Adrenal gland (tissue), 5 donors: ENCODE data around the gene HARBI1.
A peak's percentile ranks its signal among the peaks of the same experiment; 100 is the strongest.

Experiments
- POLR2A ChIP-seq, 2 donors: fragments of 450-650 bp; IDR thresholded peaks; one replicate each; pipeline ENCODE4 v1.6.1; 2017; ENCODE audit warnings: antibody characterized with exemption in 2 of 2, mild to moderate bottlenecking in 2 of 2, moderate library complexity in 1 of 2
- TF ChIP-seq, protein P1 (sequence below), 6 experiments: fragments of 450-650 bp in 4 of 6; fragments of 200-600 bp in 2 of 6; sonication (generic) in 1 of 6; IDR thresholded peaks; 1 replicate in 5 of 6; 2 replicates in 1 of 6; pipeline versions ENCODE4 v1.5.1 to v1.8.0; 2016 to 2021; ENCODE audit warnings: antibody characterized with exemption in 6 of 6, mild to moderate bottlenecking in 2 of 6, moderate library complexity in 1 of 6
- donor health status: DM: no; HTN: no; CAD: no.

DNA sequence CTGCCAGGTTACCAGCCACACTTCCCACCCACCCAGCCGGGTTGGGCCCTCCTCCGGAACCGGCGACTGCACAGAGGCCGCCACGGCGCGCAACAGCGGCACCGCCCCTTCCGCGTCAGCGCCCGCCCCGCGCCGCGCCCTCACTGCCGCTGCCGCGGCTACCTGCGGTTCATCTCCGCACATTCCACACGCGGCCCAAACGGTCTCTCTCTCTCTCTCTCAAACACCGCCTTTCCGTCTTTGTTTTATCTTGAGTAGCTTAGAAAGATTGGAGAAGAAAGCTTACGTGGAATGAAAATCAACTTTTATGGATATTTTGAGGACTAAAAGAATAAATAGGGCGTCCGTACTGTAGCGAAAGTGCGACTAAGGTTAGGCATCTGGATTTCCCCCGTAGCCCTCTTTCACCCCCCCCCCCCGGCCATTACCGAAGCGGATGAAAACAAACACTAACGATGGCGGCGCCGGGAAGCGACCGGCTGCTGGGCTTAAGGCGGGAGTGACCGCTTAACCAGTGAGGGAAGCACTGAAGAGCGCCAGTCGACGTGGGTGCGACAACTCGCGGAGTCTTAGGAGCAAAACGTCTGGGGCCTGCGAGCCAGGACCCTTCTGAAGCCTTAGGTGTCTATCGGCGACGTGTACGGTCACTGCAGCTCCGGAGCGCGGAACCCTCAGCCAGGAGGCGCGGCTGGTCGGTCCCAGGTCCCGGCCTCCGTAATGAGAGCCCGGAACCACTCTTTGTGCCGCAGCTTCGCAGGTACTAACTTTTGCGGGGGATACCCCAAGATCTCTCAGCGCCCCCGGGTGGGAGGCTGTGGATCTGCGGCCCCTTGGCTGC is at the start of gene HARBI1, which contains the start of gene ATG13:
- TF ChIP-seq, protein P1, sequence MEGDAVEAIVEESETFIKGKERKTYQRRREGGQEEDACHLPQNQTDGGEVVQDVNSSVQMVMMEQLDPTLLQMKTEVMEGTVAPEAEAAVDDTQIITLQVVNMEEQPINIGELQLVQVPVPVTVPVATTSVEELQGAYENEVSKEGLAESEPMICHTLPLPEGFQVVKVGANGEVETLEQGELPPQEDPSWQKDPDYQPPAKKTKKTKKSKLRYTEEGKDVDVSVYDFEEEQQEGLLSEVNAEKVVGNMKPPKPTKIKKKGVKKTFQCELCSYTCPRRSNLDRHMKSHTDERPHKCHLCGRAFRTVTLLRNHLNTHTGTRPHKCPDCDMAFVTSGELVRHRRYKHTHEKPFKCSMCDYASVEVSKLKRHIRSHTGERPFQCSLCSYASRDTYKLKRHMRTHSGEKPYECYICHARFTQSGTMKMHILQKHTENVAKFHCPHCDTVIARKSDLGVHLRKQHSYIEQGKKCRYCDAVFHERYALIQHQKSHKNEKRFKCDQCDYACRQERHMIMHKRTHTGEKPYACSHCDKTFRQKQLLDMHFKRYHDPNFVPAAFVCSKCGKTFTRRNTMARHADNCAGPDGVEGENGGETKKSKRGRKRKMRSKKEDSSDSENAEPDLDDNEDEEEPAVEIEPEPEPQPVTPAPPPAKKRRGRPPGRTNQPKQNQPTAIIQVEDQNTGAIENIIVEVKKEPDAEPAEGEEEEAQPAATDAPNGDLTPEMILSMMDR (IDR thresholded peaks at IDR 0.05) = peak; percentile 55 to 80 (median 73)
- TF ChIP-seq POLR2A (IDR thresholded peaks at IDR 0.05) = peak; percentile 72 to 80
